Activated CD8-positive, alpha-beta memory T cell treated with anti-CD3 and anti-CD28 coated beads, Interleukin-2, amount 50 U/mL, for 4 hours (primary cell): ENCODE measurements around the gene HACD2.
"Not testable (repeated sequence)": the region's sequence is repeated elsewhere in the genome, so short reads cannot be mapped to it uniquely, and the experiment has no call there.

ENCODE experiments used
- DNase-seq: peaks from one replicate; pipeline ENCODE4 v3.0.0-alpha.2; 2020

The HACD2 gene, protein sequence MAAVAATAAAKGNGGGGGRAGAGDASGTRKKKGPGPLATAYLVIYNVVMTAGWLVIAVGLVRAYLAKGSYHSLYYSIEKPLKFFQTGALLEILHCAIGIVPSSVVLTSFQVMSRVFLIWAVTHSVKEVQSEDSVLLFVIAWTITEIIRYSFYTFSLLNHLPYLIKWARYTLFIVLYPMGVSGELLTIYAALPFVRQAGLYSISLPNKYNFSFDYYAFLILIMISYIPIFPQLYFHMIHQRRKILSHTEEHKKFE

DNA sequence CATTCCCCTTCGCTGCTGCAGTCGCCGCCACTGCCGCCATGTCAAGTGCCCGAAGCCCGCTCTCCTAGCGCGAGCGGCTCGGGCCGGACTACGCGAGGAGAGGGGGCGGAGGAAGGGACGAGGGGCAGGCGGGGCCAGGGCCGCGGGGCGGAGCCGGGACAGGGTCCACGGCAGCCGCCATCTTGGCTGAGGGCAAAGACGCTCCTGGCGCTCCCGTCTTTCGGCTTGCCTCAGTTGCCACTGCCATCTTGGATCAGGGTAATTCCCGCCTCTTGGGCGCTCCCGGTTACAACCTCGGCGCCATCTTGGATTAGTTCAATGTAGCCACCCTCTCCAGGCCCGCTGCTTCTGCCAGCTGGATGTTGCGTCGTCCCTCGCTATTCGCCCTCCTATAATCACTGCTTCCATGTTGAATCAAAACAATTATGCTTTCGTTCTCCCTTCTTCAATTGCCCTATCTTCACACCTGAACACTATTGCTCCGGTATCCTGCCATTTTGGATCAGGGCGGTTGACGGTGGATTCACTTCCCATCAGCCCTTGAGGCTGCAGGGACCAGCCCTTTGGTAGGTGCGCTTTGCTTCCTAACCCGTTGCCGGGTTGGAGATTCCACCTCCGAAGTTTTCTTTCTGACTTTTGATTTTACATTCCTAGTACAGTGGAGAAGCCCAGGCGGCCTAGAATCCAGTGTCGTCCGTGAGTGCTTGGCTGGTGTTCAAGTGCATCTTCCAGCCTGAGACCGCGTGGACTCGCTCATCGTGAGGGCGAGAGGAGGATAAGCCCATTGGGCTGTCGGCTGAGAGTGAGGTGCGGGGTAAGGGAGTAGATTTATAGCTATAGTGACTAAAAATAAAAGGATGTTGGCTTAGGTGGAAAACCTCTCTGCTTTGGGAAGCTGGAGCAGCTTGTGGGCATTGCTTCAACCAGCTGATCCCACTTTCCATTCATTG, at the start of gene HACD2:
TSS of gene HACD2 (minus strand) at position 66 of the 950 bp plus-strand sequence. CDS start at position 40, 26 bp downstream.
- peak; percentile 94 for DNase-seq

DNA sequence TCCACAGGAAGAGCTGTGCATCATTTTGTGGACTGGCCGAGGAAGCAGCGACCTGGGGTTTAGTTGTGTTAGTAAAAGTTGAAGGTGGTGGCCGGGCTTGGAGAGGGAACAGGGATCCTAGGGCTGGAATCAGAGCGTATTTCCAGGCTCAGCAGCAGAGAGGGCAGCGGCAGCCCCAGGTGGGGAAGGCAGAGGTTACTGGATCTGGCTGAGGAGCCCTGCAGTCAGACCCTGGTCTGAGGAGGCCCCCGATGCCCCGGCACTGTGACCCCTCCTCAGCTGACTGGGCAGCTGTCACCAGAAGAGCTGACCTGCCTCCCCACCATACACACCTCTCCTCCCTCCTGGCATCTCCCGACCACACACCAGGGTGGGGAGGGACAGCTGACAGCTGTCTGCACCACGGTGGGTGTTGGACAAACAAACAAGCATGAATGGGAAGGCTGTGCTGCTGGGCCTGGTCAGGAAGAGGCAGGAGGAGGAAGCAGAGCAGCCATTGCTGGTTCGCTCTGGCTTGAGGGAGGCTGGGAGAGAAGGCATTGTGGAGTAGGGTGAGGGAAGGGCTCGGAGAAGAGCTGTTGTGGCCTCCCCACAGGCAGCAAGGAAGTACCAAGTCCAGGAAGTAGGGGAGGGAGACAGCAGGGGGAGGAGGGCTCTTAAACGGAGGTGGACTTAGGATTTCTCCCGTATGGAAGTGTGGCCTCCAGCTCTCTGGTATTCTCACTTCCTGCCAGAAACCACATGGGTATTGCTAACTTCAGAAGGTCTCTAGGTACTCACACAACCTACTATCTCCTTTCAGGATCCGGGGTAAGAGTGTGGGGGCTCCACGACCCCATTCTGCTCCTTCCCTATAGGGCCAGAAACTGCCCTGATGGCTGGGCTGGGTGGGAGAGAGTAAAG, 49.5 kb upstream of the HACD2 start:
- no peak for DNase-seq

DNA sequence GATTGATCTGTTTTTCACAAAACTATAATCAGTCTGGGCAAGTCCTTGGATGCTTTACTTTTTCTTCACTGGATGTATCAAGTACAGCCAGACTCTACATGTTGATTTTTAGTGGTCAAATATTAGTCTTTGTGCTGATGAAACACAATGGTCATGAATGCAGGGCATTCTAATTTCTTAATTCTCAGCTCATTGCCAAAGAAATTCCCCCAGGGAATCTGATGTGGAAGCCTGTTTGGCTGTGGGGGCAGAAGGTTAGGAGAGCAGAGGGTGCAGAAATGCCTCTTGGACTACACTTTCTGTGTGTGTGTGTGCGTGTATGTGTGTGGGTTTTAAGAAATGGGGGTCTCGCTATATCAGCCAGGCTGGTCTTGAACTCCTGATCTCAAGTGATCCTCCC, 48.7 kb upstream of the HACD2 start:
- DNase-seq: no peak

DNA sequence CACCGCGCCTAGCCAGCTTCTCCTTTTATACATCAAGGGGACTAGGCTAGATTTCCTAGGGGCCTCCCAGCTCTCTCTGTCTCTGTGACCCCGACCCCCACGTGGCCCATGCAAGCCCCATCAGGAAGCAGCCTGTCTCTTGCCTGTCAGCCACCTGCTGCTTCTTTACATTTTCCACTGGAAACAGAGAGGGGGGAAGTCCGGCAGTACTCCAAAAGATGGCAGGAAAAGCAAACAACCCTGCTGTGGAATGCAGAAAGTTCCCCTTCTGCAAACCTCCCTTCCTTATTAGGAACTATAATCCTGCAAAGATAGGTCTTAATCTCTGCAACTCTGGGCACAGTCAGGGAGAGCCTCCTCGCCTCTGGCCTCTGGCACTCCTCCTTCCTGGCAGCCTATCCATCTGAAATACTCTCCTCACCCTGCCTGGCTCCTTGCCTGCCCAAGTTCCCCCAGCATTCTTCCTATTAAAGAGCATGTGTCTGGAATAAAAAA, 47.4 kb upstream of the HACD2 start:
- DNase-seq: no peak

DNA sequence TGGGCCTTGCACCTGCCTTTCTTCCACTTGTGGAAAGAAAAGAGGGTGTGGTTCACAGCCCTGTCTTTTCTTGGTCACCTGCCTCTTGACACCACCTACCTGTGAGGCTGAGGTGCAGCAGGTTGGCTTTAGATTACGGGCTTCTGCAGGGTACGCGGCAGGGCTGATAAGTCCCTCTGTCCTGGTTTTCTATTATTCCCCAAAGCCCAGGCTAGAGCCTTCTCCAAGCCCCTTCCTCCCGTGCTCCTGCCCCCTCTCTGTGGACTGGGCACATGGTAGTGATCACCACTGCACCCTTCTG, 44.8 kb upstream of the HACD2 start:
- DNase-seq: no peak

DNA sequence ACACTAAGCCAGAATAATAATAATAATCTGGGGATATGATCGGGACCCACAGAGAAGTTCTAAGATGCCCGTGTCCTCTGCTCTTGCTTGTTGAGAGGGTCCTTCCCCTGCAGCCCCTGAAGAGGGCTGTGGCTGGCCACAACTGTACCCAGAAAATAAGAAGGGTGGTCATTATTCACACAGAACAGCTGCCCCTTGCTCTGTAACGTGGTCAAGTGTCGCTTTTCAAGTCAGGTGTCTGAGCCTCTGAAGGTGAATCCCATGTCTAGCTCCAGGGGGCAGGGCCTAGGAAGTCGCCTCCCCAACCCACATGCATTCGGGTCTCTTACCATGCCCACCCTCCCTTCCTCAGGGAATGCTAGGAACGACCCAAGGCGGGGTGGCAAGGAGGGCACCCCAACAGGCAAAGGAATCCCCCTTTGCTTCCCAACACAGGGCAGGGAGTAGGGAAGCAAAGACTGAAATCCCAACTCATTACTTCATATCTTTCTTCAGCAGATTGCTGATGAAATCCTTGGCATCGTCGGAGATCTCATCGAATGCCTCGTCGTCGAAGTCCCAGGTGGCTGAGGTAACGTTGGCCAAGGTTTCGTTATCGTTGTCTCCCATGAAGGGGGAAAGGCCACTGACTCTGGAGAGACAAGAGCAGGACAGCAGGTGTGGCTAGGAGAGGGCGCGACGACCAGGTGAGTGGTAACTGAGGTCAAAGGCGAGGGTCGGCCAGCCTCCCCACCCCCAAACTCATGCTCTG, 44.3 kb upstream of the HACD2 start:
- no peak for DNase-seq

DNA sequence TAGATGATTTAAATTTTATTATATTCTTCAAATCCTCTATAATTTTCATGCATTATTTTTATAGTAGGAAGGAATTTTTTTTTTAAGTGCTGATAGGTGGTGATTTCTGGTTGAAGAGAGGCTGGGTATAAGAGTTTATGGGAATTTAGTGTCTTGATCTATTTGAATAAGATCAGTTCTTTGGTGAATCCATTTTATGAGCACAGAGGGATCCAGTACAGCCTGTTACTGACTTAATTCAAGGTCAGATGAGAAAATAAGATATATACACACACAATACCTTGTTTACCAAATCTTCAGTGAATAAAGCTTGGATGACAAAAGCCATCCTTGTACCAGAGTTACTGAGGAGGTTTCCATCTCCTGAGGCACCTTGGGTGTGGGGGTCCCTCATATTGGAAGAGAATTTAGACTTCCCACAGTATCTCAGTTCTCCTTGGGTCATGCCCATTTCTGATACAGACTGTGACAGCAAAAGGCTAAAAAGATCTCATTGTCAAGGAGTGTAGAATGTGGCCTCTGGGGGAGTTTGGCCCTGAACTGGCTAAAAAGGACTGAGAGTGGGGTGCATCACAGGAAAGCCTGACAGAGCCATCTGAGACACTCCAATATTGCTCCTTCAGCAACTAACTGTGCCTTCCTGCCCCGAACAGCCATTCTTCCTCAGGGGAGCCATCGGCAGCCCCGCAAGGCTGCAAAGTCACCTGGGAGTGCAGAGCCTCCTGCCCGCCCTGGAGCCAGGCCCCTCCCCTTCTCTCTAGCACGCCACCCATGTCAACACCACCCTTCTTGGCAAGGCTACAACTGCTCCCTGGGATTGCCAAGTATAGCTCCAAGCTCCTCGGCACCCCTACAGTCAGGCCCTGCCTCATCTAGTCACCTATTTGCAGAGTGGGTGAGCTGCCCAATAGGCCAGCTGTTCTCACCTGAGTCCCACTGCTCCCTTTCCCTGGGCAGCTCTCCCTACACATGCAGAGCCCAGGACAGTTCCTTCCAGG, 43.1 kb upstream of the HACD2 start:
- DNase-seq: no peak

DNA sequence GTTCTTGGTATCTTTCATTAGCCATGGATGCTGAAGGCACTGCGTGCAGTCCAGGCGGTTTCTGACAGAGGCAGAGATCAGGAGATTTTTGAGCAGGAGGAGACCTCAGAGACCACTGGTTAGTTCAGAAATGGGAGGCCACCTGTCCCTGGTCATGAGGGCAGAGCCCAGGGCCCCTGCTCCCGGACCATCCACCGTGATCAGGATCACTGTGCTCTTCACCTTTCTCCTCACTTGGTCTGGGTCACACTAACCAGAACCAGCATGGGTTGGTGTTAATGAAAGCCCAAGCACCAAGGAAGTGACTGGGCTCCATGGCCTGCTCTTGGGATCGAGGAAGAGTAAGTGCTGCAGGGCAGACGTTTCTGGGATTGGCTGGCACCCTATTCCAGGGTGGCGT, 42.0 kb upstream of the HACD2 start:
- DNase-seq: no peak

DNA sequence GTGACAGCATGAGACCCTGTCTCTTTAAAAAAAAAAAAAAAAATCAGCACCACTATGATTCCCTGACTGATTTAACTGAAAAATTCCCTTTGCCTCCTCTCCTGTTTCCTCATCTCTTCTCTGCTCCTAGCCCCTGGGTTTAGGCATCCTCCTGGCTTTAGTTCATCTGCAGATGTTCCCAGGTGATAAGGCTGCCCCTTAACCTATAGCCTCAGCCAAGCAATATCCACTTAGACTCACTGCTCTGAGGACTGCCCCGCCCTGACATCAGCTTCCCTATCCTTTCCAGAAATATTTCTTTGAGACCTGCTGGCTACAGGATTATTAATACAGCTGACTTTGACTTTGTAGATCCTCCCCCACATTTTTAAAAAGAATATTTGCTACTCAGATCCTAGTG, 39.4 kb upstream of the HACD2 start:
- no peak for DNase-seq

DNA sequence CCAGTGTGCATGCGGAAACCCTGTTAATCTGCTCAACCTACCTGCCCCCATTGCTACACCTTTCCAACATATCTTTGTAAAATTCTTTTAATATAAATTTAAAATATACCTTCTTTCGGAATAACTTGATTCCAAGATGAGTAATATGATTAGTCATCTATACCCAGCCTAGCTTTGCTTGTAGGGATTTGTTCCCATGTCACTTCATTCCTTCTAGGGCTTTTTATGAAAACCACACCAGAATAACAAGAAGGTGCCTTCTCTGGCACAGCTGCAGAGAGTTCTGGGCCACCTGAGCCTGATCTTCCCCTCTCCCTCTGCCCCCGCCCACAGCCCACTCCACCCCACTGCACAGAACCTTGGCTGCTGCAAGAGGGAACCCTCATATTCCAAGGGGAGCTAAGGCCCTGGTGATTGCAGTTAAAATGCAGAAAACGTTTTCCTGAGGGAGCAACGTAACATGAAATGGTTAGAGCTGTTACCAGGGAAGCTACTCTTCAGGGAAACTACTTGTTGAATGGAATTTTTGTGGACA, 38.6 kb upstream of the HACD2 start:
- DNase-seq: no peak

DNA sequence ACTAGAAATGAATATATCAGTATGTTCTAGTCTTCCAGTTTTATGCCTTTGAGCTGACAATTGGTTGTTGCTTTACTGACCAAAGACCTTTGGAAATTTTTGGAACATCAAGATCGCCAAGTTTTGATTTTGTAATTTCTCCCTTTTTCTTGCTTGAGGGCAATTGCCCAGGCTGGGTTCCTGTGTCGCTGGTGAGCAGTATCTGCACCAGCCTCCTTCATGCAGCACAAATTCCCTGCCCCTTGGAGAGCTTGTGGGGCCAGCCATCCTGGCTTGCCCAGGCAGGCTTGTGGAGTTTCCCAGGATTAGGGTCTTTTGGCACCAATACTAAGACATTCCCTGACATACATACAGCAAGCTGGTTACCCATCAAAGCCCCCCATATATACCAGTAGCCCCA, 37.9 kb upstream of the HACD2 start:
- DNase-seq: no peak

DNA sequence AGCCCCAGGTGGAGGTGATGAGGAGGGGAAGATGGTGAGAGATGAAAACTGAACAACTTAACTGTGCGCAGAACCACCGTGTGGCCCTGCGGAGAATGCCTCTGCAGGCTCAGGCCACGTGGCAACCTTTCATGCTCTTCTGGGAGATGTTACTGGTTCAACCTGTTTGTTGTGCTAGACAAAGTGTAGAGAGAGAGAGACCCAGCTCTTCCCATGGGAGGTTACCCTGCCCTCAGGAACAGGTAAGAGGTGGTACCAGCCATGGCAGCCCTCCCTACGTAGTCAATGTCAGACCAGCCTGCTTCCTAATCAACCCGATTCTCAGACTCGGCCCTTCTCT, 37.0 kb upstream of the HACD2 start:
- no peak for DNase-seq

DNA sequence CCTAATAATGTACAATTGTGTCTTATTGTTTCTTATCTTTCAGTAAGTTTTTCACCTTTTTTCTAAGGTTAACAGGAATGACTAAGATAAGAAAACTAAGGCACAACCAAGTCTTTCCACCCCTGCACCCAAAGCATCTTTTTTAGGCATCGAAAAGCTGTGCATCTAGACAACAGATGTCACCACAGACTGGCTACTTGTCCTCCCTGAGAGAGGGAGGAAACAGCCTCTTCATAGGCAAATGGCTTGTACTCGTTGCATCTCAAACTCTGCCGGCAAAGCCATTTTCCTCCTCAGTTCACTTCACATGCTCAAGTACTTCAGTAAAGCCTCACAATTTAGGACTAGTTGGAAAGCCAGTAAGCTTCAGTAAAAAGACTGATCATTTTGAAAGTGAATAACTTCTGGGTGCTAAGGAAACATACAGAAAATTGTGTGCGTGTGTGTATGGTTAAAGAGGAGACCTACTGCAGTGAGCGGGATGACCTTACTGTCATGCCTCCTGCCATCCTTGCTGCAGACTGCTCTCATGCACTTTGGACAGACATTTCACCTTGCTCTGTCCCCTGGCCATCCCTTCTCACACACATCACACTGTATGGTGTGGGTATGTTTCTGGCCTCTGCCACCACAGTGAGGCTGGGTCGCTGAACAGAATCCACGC, 36.5 kb upstream of the HACD2 start:
- DNase-seq: no peak

DNA sequence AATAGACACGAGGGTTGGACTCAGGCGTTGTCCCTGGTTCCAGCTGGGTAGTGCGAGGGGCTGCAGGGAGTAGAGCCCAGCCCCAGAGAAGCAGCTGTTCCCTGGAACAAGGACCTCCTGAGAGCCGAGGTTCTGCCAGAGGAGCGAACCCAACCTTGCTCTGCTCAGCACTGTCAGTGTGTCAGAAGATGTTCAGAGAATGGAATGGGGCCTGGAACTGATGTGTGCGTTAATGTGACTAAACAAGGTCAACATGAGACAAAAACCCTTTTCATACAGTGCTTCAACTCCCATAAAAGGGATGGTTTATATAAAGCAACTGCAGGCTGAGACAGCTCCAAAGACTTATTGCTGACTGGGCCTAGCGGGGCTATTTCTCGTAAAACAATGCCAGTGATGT, 35.5 kb upstream of the HACD2 start:
- DNase-seq: no peak

DNA sequence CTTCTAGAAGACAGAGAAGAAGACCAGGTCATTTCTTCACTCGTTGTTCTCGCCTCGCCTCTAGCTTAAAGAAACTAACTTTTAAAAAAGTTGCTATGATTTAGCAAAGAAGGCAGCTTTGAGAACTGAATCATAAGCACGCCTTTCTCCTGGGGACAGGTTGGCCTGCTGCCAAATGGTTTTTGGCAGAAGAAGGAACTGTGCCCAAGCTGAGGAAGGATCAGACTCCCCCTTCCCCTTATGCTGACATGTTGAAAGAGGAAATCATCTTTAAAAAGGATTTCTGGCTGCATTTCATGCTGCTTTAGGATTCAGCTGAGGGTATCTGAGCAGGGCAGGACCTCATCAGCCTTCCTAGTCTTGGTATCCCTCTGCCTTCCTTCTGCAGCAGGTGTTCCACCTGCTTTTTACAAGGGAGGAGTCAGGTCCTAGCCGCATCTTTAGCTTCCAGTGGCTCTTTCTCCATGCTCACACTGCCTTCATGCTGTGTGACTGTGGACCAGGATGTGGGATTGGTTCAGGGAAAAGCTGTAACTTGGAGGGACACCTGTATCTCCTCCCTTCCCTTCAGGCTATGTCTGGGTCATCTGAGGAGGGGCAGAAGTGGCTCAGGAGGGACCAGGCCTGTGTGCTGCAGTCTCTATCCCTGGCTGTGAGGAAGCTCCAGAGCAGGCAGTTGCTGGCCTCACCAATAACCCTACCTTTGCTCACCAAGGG, 34.1 kb upstream of the HACD2 start:
- DNase-seq: no peak

DNA sequence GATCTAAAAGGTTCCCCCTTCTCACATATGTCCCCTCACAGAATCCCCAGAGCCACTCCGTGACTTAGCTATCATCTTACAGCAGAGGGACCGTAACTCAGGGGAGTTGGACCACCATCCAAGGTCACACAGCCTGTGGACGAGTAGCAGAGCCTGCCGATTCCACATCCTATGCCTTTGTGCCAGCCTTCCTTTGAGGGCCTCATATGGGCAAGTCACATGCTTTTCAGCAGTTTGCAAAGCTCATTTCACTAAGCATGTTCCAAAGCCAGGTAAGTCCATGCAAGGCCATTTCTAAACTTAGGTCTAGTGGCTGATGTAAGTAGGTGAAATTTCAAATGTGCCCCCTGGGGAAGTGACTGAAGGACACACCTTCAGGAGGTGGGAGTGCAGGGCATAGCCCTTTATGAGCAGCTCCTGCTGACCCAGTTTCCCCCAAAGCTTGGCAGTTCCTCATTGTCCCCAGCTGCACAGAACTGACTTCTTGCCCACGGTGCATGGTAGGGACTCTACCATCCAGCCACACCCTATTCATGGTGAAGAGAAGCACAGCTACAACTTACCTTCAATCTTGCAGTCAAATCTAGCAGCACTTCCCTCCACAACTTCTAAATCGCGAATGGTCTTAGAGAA, 33.3 kb upstream of the HACD2 start:
- no peak for DNase-seq

DNA sequence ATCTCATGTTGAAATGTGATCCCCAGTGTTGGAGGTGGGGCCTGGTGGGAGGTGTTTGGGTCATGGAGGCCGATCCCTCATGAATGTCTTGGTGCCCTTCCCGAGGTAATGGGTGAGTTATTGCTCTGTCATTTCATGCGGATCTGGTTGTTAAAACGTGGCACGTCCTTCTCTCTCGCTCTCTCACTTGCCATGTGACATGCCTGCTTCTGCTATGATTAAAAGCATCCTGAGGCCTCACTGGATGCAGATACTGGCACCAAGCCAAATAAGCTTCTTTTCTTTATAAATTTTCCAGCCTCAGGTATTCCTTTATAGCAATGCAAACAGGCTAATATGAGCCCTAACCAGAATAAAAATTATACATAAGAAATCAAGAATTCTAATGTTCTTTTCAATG, 31.7 kb upstream of the HACD2 start:
- no peak for DNase-seq

DNA sequence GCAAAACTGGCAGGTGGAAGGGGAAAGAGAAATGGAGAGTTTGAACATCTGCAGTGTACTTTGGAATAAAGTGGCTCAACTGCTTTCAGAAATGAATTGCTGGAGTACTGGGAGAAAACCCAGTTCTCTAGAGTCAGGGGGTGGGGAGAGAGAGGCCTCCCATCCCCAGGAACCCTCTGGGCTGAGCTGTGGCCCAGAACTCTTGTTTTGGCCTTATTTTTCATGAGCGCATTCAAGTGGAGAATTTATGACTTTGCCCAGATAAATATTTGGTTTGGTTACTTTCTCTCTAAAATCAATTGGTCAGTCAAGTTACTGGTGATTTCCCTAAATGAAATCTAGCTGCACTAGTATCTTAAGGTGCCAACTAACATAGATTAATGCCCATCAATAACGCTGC, 28.7 kb upstream of the HACD2 start:
- DNase-seq: no peak

DNA sequence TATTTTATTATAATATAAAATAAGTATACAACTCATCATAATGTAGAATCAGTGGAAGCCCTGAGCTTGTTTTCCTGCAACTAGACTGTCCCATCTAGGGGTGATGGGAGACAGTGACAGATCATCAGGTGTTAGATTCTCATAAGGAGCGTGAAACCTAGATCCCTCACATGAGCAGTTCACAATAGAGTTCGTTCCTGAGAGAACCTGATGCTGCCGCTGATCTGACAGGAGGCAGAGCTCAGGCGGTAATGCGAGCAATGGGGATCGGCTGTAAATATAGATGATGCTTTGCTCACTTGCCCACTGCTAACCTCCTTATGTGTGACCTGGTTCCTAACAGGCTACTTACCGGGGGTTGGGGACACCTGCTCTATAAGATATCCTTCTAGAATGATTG, 26.8 kb upstream of the HACD2 start:
- DNase-seq: not testable (repeated sequence)
